ENCODE data around the gene PIH1D1. TPM values are rescaled to one million over a fixed set of nuclear protein-coding genes. Genes with fewer than 3 reads are reported as not detected.

PIH1D1 gene
- total and polyA plus RNA-seq, 2 of the 8 experiments (the other 6 are each of a cell fraction or from before 2014, with no cell fraction given), result 146 to 195 TPM

DNA sequence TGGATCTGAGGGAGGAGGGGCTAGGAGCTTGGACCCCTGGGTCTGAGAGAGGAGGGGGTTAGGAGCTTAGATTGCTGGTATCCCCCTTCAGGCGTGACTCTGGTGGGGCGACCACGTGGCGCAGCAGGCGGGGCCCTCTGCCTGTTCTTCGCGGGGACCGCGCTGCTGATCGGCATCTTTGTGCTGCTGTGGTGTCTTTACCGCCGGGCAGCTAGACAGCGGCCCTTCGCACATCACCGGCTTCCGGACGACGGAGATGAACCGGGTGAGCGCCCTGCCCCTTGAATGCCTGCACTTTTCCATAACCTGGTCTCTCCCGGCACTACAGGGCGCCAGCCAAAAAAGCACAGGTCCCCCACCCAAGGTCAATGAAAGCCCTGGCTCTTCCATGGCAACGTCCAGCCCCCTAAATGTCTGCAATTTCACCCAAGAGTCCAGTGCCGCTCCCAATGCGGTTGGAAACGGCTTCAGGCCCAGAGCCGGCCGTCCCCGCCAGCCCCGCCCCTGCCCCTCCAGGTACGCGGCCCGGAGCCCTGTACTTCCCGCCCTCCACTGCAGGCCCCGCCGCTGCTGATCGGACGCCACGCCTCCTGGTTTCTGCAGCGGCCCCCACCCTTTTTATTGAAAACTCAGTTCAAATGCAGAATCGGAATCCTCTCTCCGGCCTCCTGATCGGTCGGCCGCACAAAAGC lies 23.6 kb downstream of the PIH1D1 start (continued):
- peak; percentile 22 for TF ChIP-seq KDM4A (IDR thresholded peaks at IDR 0.05; ENCODE audit: low read depth, low read length, severe bottlenecking)
- TF ChIP-seq, protein P1, sequence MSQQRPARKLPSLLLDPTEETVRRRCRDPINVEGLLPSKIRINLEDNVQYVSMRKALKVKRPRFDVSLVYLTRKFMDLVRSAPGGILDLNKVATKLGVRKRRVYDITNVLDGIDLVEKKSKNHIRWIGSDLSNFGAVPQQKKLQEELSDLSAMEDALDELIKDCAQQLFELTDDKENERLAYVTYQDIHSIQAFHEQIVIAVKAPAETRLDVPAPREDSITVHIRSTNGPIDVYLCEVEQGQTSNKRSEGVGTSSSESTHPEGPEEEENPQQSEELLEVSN (IDR thresholded peaks at IDR 0.05), result peak; percentile 82
- TF ChIP-seq ZNF274 (IDR thresholded peaks at IDR 0.05; ENCODE audit: borderline replicate concordance, extremely low read depth, low read length), result no peak
- 0 out of 2 replicates have a peak, but pooled peaks have one; percentile 23 for TF ChIP-seq TAF1 (IDR thresholded peaks at IDR 0.05; ENCODE audit: low read depth, low read length)
- no peak for TF ChIP-seq RAD21 (IDR thresholded peaks at IDR 0.05 in 1 of 2, conservative IDR thresholded peaks at IDR 0.05 in 1 of 2; ENCODE audit: low read depth in 2 of 2, low read length in 2 of 2)
- TF ChIP-seq POLR2A (IDR thresholded peaks at IDR 0.05; ENCODE audit: control extremely low read depth in 1 of 2, low read depth in 2 of 2, low read length in 2 of 2), result peak in 1 of 2 experiments; percentile 32; a peak in 1 of 3 replicates
- TF ChIP-seq SP4 (IDR thresholded peaks at IDR 0.05; ENCODE audit: low read length), result no peak
- TF ChIP-seq RBBP5 (IDR thresholded peaks at IDR 0.05; ENCODE audit: borderline replicate concordance, low read depth, low read length), result peak; percentile 38; the same call in 1 of the 2 replicates
- TF ChIP-seq, protein P2, sequence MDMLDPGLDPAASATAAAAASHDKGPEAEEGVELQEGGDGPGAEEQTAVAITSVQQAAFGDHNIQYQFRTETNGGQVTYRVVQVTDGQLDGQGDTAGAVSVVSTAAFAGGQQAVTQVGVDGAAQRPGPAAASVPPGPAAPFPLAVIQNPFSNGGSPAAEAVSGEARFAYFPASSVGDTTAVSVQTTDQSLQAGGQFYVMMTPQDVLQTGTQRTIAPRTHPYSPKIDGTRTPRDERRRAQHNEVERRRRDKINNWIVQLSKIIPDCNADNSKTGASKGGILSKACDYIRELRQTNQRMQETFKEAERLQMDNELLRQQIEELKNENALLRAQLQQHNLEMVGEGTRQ (IDR thresholded peaks at IDR 0.05; ENCODE audit: low read length), result no peak
- no peak for TF ChIP-seq SIN3A (conservative IDR thresholded peaks at IDR 0.05 in 1 of 2, IDR thresholded peaks at IDR 0.05 in 1 of 2; ENCODE audit: low read depth in 1 of 2, low read length in 2 of 2)
- no peak for TF ChIP-seq CREB1 (IDR thresholded peaks at IDR 0.05)
- no peak for TF ChIP-seq TCF12 (IDR thresholded peaks at IDR 0.05; ENCODE audit: low read depth, low read length)

Data from H1 (cell line).